Sigmoid colon (tissue), 7 donors: Measurements from ENCODE around the gene JAG2. TPM values are rescaled to one million over a fixed set of nuclear protein-coding genes. Genes with fewer than 3 reads are reported as not detected.

Experiments
- DNase-seq: peaks from one replicate; pipeline ENCODE4 v3.0.0-alpha.2; 2019
- H3K27ac ChIP-seq, 4 donors: fragments of 200-600 bp; sonication (generic); one replicate each; pipeline ENCODE4 v1.5.1; 2016 to 2019; ENCODE audit warnings: mild to moderate bottlenecking in 1 of 4
- H3K27me3 ChIP-seq, 3 donors: fragments of 200-600 bp; sonication (generic); one replicate each; pipeline ENCODE4 v1.5.1; 2019; ENCODE audit warnings: mild to moderate bottlenecking in 1 of 3
- H3K36me3 ChIP-seq, 4 donors: fragments of 200-600 bp; sonication (generic); one replicate each; pipeline ENCODE4 v1.5.1; 2016 to 2019
- H3K4me1 ChIP-seq, 4 donors: fragments of 200-600 bp; sonication (generic); one replicate each; pipeline ENCODE4 v1.5.1; 2017 to 2019
- H3K4me3 ChIP-seq, 4 donors: fragments of 200-600 bp; sonication (generic); one replicate each; pipeline ENCODE4 v1.5.1; 2017 to 2019; ENCODE audit warnings: mild to moderate bottlenecking in 2 of 4, moderate library complexity in 1 of 4
- H3K9me3 ChIP-seq, 4 donors: fragments of 200-600 bp in 3 of 4; sonication (generic) in 3 of 4; one replicate each; pipeline versions ENCODE4 v1.5.1 to v1.6.1; 2013 to 2019
- EP300 ChIP-seq, 4 donors: sonication (generic); formaldehyde crosslinking; IDR thresholded peaks; one replicate each; pipeline ENCODE4 v1.6.1; 2017; ENCODE audit warnings: antibody characterized with exemption in 4 of 4
- POLR2A ChIP-seq, 2 donors: fragments of 450-650 bp; IDR thresholded peaks; one replicate each; pipeline ENCODE4 v1.6.1; 2016; ENCODE audit warnings: antibody characterized with exemption in 2 of 2, mild to moderate bottlenecking in 2 of 2, moderate library complexity in 2 of 2
- POLR2AphosphoS5 ChIP-seq, 4 donors: sonication (generic); formaldehyde crosslinking; IDR thresholded peaks; one replicate each; pipeline ENCODE4 v1.6.1; 2017; ENCODE audit warnings: antibody characterized with exemption in 4 of 4
- WGBS, 2 donors: extraction: QIAGEN DNeasy Blood & Tissue Kit; methylation state at CpG; one replicate each; pipeline ENCODE4 v1.1.7; 2013; 5-methylcytosine and 5-hydroxymethylcytosine counted together
- intact Hi-C: fragments of 100-400 bp; cut with DNase I; formaldehyde crosslinking; loops from one replicate; pipeline ENCODE4 v1.15.1; 2023
- polyA plus RNA-seq, 3 donors: library from polyadenylated mRNA; stranded (reverse); fragments of 200-250 nt; gene quantifications; one replicate each; pipeline ENCODE4 v1.2.3, GENCODE V29; 2013
- total RNA-seq, 4 donors: library from RNA; depleted of rRNA; stranded (reverse); fragments of >200 nt; gene quantifications; one replicate each; pipeline ENCODE4 v1.1.0, GENCODE V29; 2016
- TF ChIP-seq, protein P1 (sequence below), 4 experiments: fragments of 450-650 bp in 3 of 4; fragments of 200-600 bp in 1 of 4; IDR thresholded peaks; one replicate each; pipeline ENCODE4 v1.5.1; 2016 to 2019; ENCODE audit warnings: antibody characterized with exemption in 4 of 4, mild to moderate bottlenecking in 3 of 4, moderate library complexity in 2 of 4
- donor health status: healthy with polysubstance abuse.
- donor health status: Bipolar disorder and iron deficiency.
- donor health status: healthy.

Gene JAG2
- total and polyA plus RNA-seq, 7 donors = 0.60 to 12.3 (median 3.2) TPM

GRCh38 chr14:105178868-105179140 is 10.2 kb upstream of the JAG2 start:
- H3K4me1 ChIP-seq = peaks cover 0 to 15% (median 10%) of the 10 kb centered on the region in 4 donors
- no peaks in the 10 kb centered on the region for H3K36me3 ChIP-seq
- H3K27me3 ChIP-seq = peaks cover 0 to 7% (median 0%) of the 10 kb centered on the region in 3 donors
- no peak for DNase-seq
- WGBS, 2 donors = 96 to 97% methylated on average over 11 of the region's 11 CpGs
- H3K27ac ChIP-seq = no peak overlapping the region
- intact Hi-C loops = no loop called here
- no peaks in the 10 kb centered on the region for H3K9me3 ChIP-seq
- no peak overlapping the region for H3K4me3 ChIP-seq
- no peak for TF ChIP-seq POLR2AphosphoS5 (IDR thresholded peaks at IDR 0.05)
- no peak for TF ChIP-seq EP300 (IDR thresholded peaks at IDR 0.05)
- no peak for TF ChIP-seq POLR2A (IDR thresholded peaks at IDR 0.05)
- TF ChIP-seq, protein P1, sequence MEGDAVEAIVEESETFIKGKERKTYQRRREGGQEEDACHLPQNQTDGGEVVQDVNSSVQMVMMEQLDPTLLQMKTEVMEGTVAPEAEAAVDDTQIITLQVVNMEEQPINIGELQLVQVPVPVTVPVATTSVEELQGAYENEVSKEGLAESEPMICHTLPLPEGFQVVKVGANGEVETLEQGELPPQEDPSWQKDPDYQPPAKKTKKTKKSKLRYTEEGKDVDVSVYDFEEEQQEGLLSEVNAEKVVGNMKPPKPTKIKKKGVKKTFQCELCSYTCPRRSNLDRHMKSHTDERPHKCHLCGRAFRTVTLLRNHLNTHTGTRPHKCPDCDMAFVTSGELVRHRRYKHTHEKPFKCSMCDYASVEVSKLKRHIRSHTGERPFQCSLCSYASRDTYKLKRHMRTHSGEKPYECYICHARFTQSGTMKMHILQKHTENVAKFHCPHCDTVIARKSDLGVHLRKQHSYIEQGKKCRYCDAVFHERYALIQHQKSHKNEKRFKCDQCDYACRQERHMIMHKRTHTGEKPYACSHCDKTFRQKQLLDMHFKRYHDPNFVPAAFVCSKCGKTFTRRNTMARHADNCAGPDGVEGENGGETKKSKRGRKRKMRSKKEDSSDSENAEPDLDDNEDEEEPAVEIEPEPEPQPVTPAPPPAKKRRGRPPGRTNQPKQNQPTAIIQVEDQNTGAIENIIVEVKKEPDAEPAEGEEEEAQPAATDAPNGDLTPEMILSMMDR (IDR thresholded peaks at IDR 0.05) = no peak

GRCh38 chr14:105178069-105178867 is 9.7 kb upstream of the JAG2 start:
- intact Hi-C loops = no loop called here
- Histone ChIP-seq H3K27me3 (peaks cover 0 to 7% (median 0%) of the 10 kb centered on the region in 3 donors), H3K27ac (no peak overlapping the region), H3K4me1 (peaks cover 0 to 15% (median 10%) of the 10 kb centered on the region in 4 donors), H3K9me3 (no peaks in the 10 kb centered on the region), H3K36me3 (no peaks in the 10 kb centered on the region), H3K4me3 (no peak overlapping the region)
- WGBS, 2 donors = 88% methylated on average over 19 of the region's 19 CpGs
- DNase-seq = no peak
- TF ChIP-seq EP300 (IDR thresholded peaks at IDR 0.05) (no peak), POLR2A (IDR thresholded peaks at IDR 0.05) (no peak), POLR2AphosphoS5 (IDR thresholded peaks at IDR 0.05) (no peak)
- TF ChIP-seq, protein P1 (IDR thresholded peaks at IDR 0.05) = no peak

DNA sequence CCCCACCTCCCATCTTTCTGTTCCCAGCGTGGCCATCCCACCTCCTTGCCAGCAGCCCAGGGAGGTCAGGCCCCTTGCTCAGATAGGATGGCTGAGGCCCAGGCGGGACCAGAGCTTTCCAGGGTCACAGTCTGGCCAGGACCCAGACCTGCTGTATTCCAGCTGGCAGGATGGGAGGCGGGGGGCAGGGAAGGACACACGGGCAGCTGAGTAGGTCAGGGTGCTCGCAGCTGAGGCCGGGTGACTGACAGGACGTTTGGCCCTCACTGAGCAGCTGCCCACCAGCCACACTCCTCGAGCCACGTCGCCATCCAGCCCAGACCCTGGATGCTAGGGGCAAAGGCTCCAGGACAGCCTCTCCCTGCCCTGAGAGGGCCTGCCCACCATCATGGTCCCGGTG is 8.5 kb upstream of the JAG2 start:
- Histone ChIP-seq H3K4me3 (no peak overlapping the region), H3K27ac (no peak overlapping the region), H3K4me1 (peaks cover 0 to 15% (median 10%) of the 10 kb centered on the region in 4 donors), H3K36me3 (no peaks in the 10 kb centered on the region), H3K27me3 (peaks cover 0 to 7% (median 0%) of the 10 kb centered on the region in 3 donors), H3K9me3 (no peaks in the 10 kb centered on the region)
- DNase-seq = no peak
- intact Hi-C loops = no loop called here
- 79 to 81% methylated on average over 11 of the region's 11 CpGs for WGBS, 2 donors
- no peak for TF ChIP-seq POLR2AphosphoS5 (IDR thresholded peaks at IDR 0.05)

- TF ChIP-seq, protein P1 (IDR thresholded peaks at IDR 0.05) = no peak
- TF ChIP-seq EP300 (IDR thresholded peaks at IDR 0.05) (no peak), POLR2A (IDR thresholded peaks at IDR 0.05) (no peak)
- intact Hi-C loops = no loop called here
- 85 to 89% methylated on average over 15 of the region's 15 CpGs for WGBS, 2 donors
- no peak for DNase-seq
- Histone ChIP-seq H3K36me3 (no peaks in the 10 kb centered on the region), H3K27ac (no peak overlapping the region), H3K27me3 (peaks cover 0 to 7% (median 0%) of the 10 kb centered on the region in 3 donors), H3K9me3 (no peaks in the 10 kb centered on the region), H3K4me3 (no peak overlapping the region), H3K4me1 (peaks cover 0 to 15% (median 9%) of the 10 kb centered on the region in 4 donors)
Observed at GRCh38 chr14:105176513-105176912, 7.9 kb upstream of the JAG2 start.

DNA sequence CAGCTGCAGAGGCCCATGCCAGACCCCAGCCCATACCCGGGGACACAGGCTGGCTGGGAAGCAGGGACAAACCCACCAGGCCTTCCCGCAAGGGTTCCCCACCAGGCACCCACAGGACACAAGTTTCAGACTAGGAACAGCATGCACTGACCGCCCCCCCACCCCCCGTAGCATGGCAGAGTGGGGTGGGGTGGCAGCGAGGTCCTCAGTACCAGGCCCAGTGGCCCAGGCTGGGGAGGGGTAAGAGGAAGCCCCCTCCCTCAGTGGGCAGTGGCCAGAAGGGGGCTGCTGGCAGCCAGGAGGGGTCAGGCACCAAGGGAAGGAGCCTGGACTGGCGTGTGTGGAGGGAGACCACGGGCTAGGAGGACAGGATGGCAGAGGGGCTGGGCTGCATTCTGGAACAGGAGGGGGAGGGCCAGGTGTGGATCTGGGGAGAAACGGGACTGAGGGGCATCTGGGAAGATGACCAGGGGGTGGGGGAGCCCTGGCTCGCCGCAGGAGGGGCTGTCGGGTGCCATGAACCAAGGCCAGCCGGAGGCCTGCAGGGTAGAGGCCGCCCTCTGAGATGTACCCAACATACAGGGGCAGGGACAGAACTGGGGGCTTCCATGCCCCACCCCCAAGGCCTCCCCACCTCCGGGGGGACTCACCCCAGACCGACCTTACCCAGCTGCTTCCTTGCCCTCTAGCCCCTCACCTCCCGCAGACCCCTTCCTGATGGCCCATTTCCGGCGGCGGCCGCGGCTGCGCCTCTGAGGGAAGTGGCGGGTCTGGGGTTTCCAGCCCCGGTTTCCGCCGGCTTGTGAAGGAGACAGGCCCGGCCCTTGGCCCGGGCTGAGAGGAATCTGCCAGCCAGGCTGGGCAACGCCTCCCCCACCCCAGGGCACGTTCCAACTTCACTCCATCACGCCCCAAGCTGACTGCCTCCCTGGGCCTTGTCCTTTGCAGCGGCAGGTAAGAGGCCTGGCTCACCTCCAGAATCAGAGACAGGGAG is 5.6 kb upstream of the JAG2 start:
- Histone ChIP-seq H3K4me1 (peaks cover 0 to 7% (median 1%) of the 10 kb centered on the region in 4 donors), H3K27me3 (peaks cover 1 to 21% (median 14%) of the 10 kb centered on the region in 3 donors), H3K36me3 (no peaks in the 10 kb centered on the region), H3K27ac (no peak overlapping the region), H3K4me3 (no peak overlapping the region), H3K9me3 (no peaks in the 10 kb centered on the region)
- WGBS, 2 donors = 60 to 85% methylated on average over 32 of the region's 32 CpGs
- TF ChIP-seq, protein P1 (IDR thresholded peaks at IDR 0.05) = no peak
- TF ChIP-seq EP300 (IDR thresholded peaks at IDR 0.05) = no peak
- TF ChIP-seq POLR2A (IDR thresholded peaks at IDR 0.05) = no peak
- TF ChIP-seq POLR2AphosphoS5 (IDR thresholded peaks at IDR 0.05) = no peak
- no peak for DNase-seq
- intact Hi-C loops = no loop called here
